Hepatocyte (in vitro differentiated cells): ENCODE data around the gene CYP27C1.

Source experiments
- CTCF ChIP-seq: fragments of 200-600 bp; sonication (generic); IDR thresholded peaks from 2 replicates; pipeline ENCODE4 v1.5.1; 2016; ENCODE audit warnings: antibody characterized with exemption, mild to moderate bottlenecking; ENCODE audit not compliant: poor library complexity
- EZH2 ChIP-seq: fragments of 200-600 bp; sonication (generic); IDR thresholded peaks from 2 replicates; pipeline ENCODE4 v1.6.1; 2016; ENCODE audit warnings: antibody characterized with exemption, mild to moderate bottlenecking, borderline replicate concordance

DNA sequence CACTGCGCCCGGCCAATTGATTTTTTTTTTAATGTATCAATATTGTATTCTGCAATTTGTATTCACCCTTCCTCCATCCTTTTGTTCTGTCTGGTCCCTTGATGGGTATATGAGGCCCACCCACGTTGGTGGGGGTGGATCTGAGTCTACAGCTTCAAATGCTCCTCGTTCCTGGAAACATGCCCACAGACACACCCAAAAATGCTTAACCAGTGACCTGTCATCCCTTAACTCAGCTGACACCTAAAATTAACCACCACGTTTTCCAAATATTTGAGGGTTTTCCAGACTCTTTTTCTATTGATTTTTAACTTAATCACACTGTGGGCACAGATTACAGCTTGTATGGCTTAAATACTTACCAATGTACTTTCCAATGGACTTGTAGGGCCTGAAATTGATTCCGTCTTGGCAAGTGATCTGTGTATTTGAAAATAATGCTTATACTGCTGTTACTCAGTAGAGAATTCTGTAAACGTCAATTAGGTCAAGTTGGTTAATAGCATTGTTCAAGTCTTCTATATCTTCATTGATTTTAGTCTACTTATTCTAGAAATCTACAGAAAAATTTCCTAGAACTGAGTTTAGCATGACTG, 34.4 kb upstream of the CYP27C1 start:
- TF ChIP-seq CTCF: no peak
- TF ChIP-seq EZH2: no peak
